ENCODE measurements around the gene DNAH14. TPM values are rescaled to one million over a fixed set of nuclear protein-coding genes. Genes with fewer than 3 reads are reported as not detected.
"Not testable (repeated sequence)": the region's sequence is repeated elsewhere in the genome, so short reads cannot be mapped to it uniquely, and the experiment has no call there.

DNAH14 gene
- total and polyA plus RNA-seq, 2 donors (not counting 1 experiment from before 2014, with no cell fraction given) = not detected

DNA sequence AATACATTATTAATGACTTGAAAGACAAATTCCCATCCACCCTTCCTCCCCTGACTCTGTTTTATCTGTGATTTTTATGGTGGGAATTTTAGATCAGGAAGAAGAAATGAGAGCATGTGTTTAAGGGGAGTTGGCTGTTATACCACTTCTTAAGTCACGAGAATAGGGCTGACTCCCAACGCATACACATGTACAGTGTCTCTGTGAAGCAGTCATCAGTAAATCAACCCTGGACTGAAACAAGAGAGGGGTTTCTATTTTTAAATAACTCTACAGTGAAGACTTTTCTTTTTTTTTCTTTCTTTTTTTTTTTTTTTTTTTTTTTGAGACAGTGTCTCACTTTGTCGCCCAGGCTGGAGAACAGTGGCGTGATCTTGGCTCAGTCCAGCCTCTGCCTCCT is 392.3 kb downstream of the DNAH14 start:
- Histone ChIP-seq H3K27ac (ENCODE audit: low read length in 2 of 2) (no peak overlapping the region), H4K20me1 (ENCODE audit: control insufficient read depth, insufficient read depth, low read length, poor library complexity, severe bottlenecking) (no peaks in the 10 kb centered on the region), H2AFZ (ENCODE audit: insufficient read depth, low read depth, low read length, poor library complexity, severe bottlenecking) (no peak overlapping the region), H3K9me3 (ENCODE audit: control extremely low read depth in 1 of 3, control insufficient read depth in 2 of 3, insufficient read depth in 1 of 3, low read length in 2 of 3) (no peaks in the 10 kb centered on the region), H3K4me3 (ENCODE audit: control extremely low read depth in 1 of 5, extremely low read depth in 1 of 5, insufficient read depth in 1 of 5, low read depth in 2 of 5, low read length in 4 of 5) (no peak overlapping the region), H3K9ac (ENCODE audit: low read length) (no peak overlapping the region), H3K4me2 (replicated peaks; ENCODE audit: low read depth, low read length, poor library complexity, severe bottlenecking) (no peak overlapping the region), H3K79me2 (ENCODE audit: control insufficient read depth, insufficient read depth, low read length) (no peaks in the 10 kb centered on the region), H3K4me1 (ENCODE audit: control insufficient read depth in 2 of 2, insufficient read depth in 2 of 2, low read length in 2 of 2) (no peaks in the 10 kb centered on the region), H3K36me3 (replicated peaks in 1 of 2; ENCODE audit: control extremely low read depth in 1 of 2, control insufficient read depth in 1 of 2, extremely low read depth in 1 of 2, insufficient read depth in 2 of 2, low read length in 1 of 2) (no peaks in the 10 kb centered on the region), H3K27me3 (replicated peaks in 1 of 4; ENCODE audit: control extremely low read depth in 1 of 4, control insufficient read depth in 3 of 4, insufficient read depth in 4 of 4, low read length in 3 of 4) (peaks cover 0 to 5% (median 0%) of the 10 kb centered on the region in 4 experiments)
- no peaks in the 10 kb centered on the region for H3K4me1 Mint-ChIP-seq
- DNase-seq (no peak), ATAC-seq (ENCODE audit: low read depth) (no peak)
- intact Hi-C loops (cut with micrococcal nuclease) = no loop called here
- CTCF ChIA-PET = no interaction called here
- 93% methylated on average over 2 of the region's 4 CpGs for WGBS (ENCODE audit: insufficient coverage)
- H3K4me3 Mint-ChIP-seq = no peak overlapping the region
- TF ChIP-seq, protein P1, sequence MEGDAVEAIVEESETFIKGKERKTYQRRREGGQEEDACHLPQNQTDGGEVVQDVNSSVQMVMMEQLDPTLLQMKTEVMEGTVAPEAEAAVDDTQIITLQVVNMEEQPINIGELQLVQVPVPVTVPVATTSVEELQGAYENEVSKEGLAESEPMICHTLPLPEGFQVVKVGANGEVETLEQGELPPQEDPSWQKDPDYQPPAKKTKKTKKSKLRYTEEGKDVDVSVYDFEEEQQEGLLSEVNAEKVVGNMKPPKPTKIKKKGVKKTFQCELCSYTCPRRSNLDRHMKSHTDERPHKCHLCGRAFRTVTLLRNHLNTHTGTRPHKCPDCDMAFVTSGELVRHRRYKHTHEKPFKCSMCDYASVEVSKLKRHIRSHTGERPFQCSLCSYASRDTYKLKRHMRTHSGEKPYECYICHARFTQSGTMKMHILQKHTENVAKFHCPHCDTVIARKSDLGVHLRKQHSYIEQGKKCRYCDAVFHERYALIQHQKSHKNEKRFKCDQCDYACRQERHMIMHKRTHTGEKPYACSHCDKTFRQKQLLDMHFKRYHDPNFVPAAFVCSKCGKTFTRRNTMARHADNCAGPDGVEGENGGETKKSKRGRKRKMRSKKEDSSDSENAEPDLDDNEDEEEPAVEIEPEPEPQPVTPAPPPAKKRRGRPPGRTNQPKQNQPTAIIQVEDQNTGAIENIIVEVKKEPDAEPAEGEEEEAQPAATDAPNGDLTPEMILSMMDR (IDR thresholded peaks at IDR 0.05) = no peak
- TF ChIP-seq EZH2 (IDR thresholded peaks at IDR 0.05; ENCODE audit: borderline replicate concordance, insufficient read depth, low read depth, low read length, poor library complexity, severe bottlenecking) = no peak
- no peak overlapping the region for H3K27ac Mint-ChIP-seq
- no peaks in the 10 kb centered on the region for H3K9me3 Mint-ChIP-seq (ENCODE audit: insufficient read depth)
- peaks cover 6% of the 10 kb centered on the region for H3K27me3 Mint-ChIP-seq
- POLR2A ChIA-PET = interaction anchor here (0.7 kb wide), 1 partner anchor 243 kb away, joined by 7 read pairs; no protein-coding TSS in a partner anchor

DNA sequence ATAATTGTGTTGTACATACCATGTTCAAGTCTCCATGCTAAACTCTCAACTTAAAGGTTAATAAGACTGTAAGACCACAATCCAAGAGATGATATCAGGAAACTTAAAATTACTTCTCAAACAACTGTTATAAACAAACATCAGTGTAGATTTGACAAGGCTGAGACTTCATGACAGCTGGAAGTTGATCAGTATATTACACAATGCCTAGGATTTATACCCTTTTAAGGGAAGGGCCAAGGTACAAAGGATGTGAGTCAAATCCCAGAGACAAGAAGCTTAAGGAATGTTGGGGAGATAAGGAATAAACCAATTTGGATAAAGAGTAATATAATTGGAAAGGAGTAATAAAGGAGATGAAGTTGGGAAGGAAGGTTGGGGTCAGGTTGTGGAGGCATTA is 399.6 kb downstream of the DNAH14 start:
- DNase-seq (no peak), ATAC-seq (ENCODE audit: low read depth) (no peak)
- TF ChIP-seq, protein P1 (IDR thresholded peaks at IDR 0.05) = no peak
- no peak for TF ChIP-seq EZH2 (IDR thresholded peaks at IDR 0.05; ENCODE audit: borderline replicate concordance, insufficient read depth, low read depth, low read length, poor library complexity, severe bottlenecking)
- Histone ChIP-seq H3K9me3 (ENCODE audit: control extremely low read depth in 1 of 3, control insufficient read depth in 2 of 3, insufficient read depth in 1 of 3, low read length in 2 of 3) (no peaks in the 10 kb centered on the region), H3K4me1 (ENCODE audit: control insufficient read depth in 2 of 2, insufficient read depth in 2 of 2, low read length in 2 of 2) (no peaks in the 10 kb centered on the region), H3K27ac (ENCODE audit: low read length in 2 of 2) (no peak overlapping the region), H4K20me1 (ENCODE audit: control insufficient read depth, insufficient read depth, low read length, poor library complexity, severe bottlenecking) (no peaks in the 10 kb centered on the region), H3K4me2 (replicated peaks; ENCODE audit: low read depth, low read length, poor library complexity, severe bottlenecking) (no peak overlapping the region), H3K36me3 (replicated peaks in 1 of 2; ENCODE audit: control extremely low read depth in 1 of 2, control insufficient read depth in 1 of 2, extremely low read depth in 1 of 2, insufficient read depth in 2 of 2, low read length in 1 of 2) (no peaks in the 10 kb centered on the region), H3K9ac (ENCODE audit: low read length) (no peak overlapping the region), H3K4me3 (ENCODE audit: control extremely low read depth in 1 of 5, extremely low read depth in 1 of 5, insufficient read depth in 1 of 5, low read depth in 2 of 5, low read length in 4 of 5) (no peak overlapping the region), H3K79me2 (ENCODE audit: control insufficient read depth, insufficient read depth, low read length) (no peaks in the 10 kb centered on the region), H2AFZ (ENCODE audit: insufficient read depth, low read depth, low read length, poor library complexity, severe bottlenecking) (no peak overlapping the region), H3K27me3 (replicated peaks in 1 of 4; ENCODE audit: control extremely low read depth in 1 of 4, control insufficient read depth in 3 of 4, insufficient read depth in 4 of 4, low read length in 3 of 4) (no peaks in the 10 kb centered on the region)
- Mint-ChIP-seq H3K27me3 (peaks cover 10% of the 10 kb centered on the region), H3K4me1 (no peaks in the 10 kb centered on the region), H3K9me3 (ENCODE audit: insufficient read depth) (no peaks in the 10 kb centered on the region), H3K4me3 (no peak overlapping the region), H3K27ac (no peak overlapping the region)
- ChIA-PET POLR2A (no interaction called here), CTCF (no interaction called here)
- intact Hi-C loops (cut with micrococcal nuclease) = no loop called here

DNA sequence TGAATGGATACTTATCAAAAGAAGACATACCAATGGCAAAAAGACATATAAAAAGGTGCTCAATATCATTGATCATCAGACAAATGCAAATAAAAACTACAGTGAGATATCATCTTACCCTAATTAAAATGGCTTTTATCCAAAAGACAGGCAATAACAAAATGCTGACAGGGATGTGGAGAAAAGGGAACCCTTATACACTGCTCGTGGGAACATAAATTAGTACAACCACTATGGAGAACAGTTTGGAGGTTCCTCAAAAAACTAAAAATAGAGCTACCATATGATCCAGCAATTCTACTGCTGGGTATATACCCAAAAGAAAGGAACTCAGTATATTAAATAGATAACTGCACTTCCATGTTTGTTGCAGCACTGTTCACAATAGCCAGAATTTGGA is 400.5 kb downstream of the DNAH14 start:
- H3K4me1 ChIP-seq (ENCODE audit: control insufficient read depth in 2 of 2, insufficient read depth in 2 of 2, low read length in 2 of 2); H2AFZ ChIP-seq (ENCODE audit: insufficient read depth, low read depth, low read length, poor library complexity, severe bottlenecking); H3K9me3 ChIP-seq (ENCODE audit: control extremely low read depth in 1 of 3, control insufficient read depth in 2 of 3, insufficient read depth in 1 of 3, low read length in 2 of 3); H3K4me1 Mint-ChIP-seq; H3K27ac Mint-ChIP-seq; H3K4me3 Mint-ChIP-seq; H3K27me3 ChIP-seq (replicated peaks in 1 of 4; ENCODE audit: control extremely low read depth in 1 of 4, control insufficient read depth in 3 of 4, insufficient read depth in 4 of 4, low read length in 3 of 4); intact Hi-C loops (cut with micrococcal nuclease); DNase-seq; H3K36me3 ChIP-seq (replicated peaks in 1 of 2; ENCODE audit: control extremely low read depth in 1 of 2, control insufficient read depth in 1 of 2, extremely low read depth in 1 of 2, insufficient read depth in 2 of 2, low read length in 1 of 2); CTCF ChIA-PET; H3K27ac ChIP-seq (ENCODE audit: low read length in 2 of 2); POLR2A ChIA-PET; H3K27me3 Mint-ChIP-seq; H4K20me1 ChIP-seq (ENCODE audit: control insufficient read depth, insufficient read depth, low read length, poor library complexity, severe bottlenecking); H3K9ac ChIP-seq (ENCODE audit: low read length); H3K9me3 Mint-ChIP-seq (ENCODE audit: insufficient read depth); ATAC-seq (ENCODE audit: low read depth); H3K79me2 ChIP-seq (ENCODE audit: control insufficient read depth, insufficient read depth, low read length); H3K4me3 ChIP-seq (ENCODE audit: control extremely low read depth in 1 of 5, extremely low read depth in 1 of 5, insufficient read depth in 1 of 5, low read depth in 2 of 5, low read length in 4 of 5); H3K4me2 ChIP-seq (replicated peaks; ENCODE audit: low read depth, low read length, poor library complexity, severe bottlenecking): not testable (repeated sequence)
- no CpG with 5 or more reads among the region's 1 CpG for WGBS (ENCODE audit: insufficient coverage)

Data from B cell (primary cell).